OCI-LY7 (cell line): ENCODE results near the gene KSR1. TPM values are rescaled to one million over a fixed set of nuclear protein-coding genes. Genes with fewer than 3 reads are reported as not detected.

ENCODE experiments used
- BruUV-seq: library from RNA; stranded (reverse); fragments of 400-500 nt; replicated peaks from 2 replicates; lab custom pipeline; 2021; lab: Mats Ljungman, UMichigan
- CTCF ChIA-PET: fragments of 300-600 bp; sonication (Branson Sonifier 250); formaldehyde crosslinking; loops from one replicate; lab custom pipeline; 2022; ENCODE audit warnings: antibody characterized with exemption; ENCODE audit not compliant: unreplicated experiment; lab: Charles Lee
- POLR2A ChIA-PET: fragments of 300-600 bp; sonication (Branson Sonifier 250); formaldehyde crosslinking; loops from one replicate; lab custom pipeline; 2022; ENCODE audit warnings: antibody characterized with exemption; lab: Charles Lee
- DNase-seq: peaks from one replicate; pipeline ENCODE4 v3.0.0-alpha.2; 2015; ENCODE audit warnings: low spot score
- H2AFZ ChIP-seq: fragments of 200-600 bp; sonication (generic), shearing (Covaris generic); 2 replicates; pipeline ENCODE4 v1.6.1; 2014; ENCODE audit warnings: mild to moderate bottlenecking, antibody characterized with exemption, low read length, moderate library complexity
- H3K27ac ChIP-seq: fragments of 200-600 bp; sonication (generic); 2 replicates; pipeline ENCODE4 v1.5.1; 2014; ENCODE audit warnings: mixed run types, low read depth, mild to moderate bottlenecking, moderate library complexity, low read length, inconsistent platforms; ENCODE audit not compliant: poor library complexity, severe bottlenecking
- H3K36me3 ChIP-seq: fragments of 200-600 bp; sonication (generic); 2 replicates; pipeline ENCODE4 v1.6.1; 2014; ENCODE audit warnings: mild to moderate bottlenecking, antibody characterized with exemption, low read length, moderate library complexity, mixed read lengths; ENCODE audit not compliant: insufficient read depth
- H3K4me1 ChIP-seq: fragments of 200-600 bp; sonication (generic); 2 replicates; pipeline ENCODE4 v1.5.1; 2014; ENCODE audit warnings: mild to moderate bottlenecking, low read length; ENCODE audit not compliant: insufficient read depth, poor library complexity, severe bottlenecking
- H3K4me2 ChIP-seq: fragments of 200-600 bp; sonication (generic); 2 replicates; pipeline ENCODE4 v1.6.1; 2014; ENCODE audit warnings: mild to moderate bottlenecking, low read length
- H3K4me3 ChIP-seq: fragments of 200-600 bp; sonication (generic); 2 replicates; pipeline ENCODE4 v1.5.1; 2014; ENCODE audit warnings: mild to moderate bottlenecking, low read depth, low read length; ENCODE audit not compliant: poor library complexity, severe bottlenecking
- H3K79me2 ChIP-seq: fragments of 200-600 bp; sonication (generic); 2 replicates; pipeline ENCODE4 v1.6.1; 2016; ENCODE audit warnings: low read depth, mild to moderate bottlenecking, low read length, moderate library complexity, mixed read lengths; ENCODE audit not compliant: insufficient read depth
- H3K9me2 ChIP-seq: fragments of 200-600 bp; sonication (generic); 2 replicates; pipeline ENCODE4 v1.6.1; 2016; ENCODE audit warnings: mild to moderate bottlenecking, low read length, mixed read lengths; ENCODE audit not compliant: insufficient read depth
- H3K9me3 ChIP-seq: fragments of 200-600 bp; sonication (generic); 2 replicates; pipeline ENCODE4 v1.6.1; 2014; ENCODE audit warnings: mild to moderate bottlenecking, mixed run types, low read length, mixed read lengths
- H4K20me1 ChIP-seq: fragments of 200-600 bp; sonication (generic); 2 replicates; pipeline ENCODE4 v1.6.1; 2014; ENCODE audit warnings: mild to moderate bottlenecking, antibody characterized with exemption, low read length, moderate library complexity, mixed read lengths; ENCODE audit not compliant: insufficient read depth
- CTCF ChIP-seq: fragments of 200-600 bp; sonication (generic); conservative IDR thresholded peaks from 2 replicates; pipeline ENCODE4 v1.5.1; 2014; ENCODE audit warnings: mild to moderate bottlenecking, antibody characterized with exemption, low read length, moderate library complexity, mixed read lengths
- EZH2phosphoT487 ChIP-seq: fragments of 200-600 bp; sonication (generic); IDR thresholded peaks from 2 replicates; pipeline ENCODE4 v1.6.1; 2018; ENCODE audit warnings: low read depth, borderline replicate concordance, mild to moderate bottlenecking, mixed run types, antibody characterized with exemption, low read length, moderate library complexity, mixed read lengths
- intact Hi-C: fragments of 100-400 bp; cut with micrococcal nuclease; formaldehyde crosslinking; loops from one replicate; pipeline ENCODE4 v1.10.0; 2022; ENCODE audit not compliant: unreplicated experiment
- total RNA-seq, 2 experiments: library from RNA; depleted of rRNA in 1 of 2; stranded (reverse); fragments of >200 nt in 1 of 2; shearing (Covaris generic) in 1 of 2; gene quantifications; 2 replicates each; pipeline ENCODE4 v1.2.3, GENCODE V29; 2014 to 2022

KSR1 gene
- total RNA-seq, 2 experiments from 2014 or later = 2.2 to 4.1 TPM

DNA sequence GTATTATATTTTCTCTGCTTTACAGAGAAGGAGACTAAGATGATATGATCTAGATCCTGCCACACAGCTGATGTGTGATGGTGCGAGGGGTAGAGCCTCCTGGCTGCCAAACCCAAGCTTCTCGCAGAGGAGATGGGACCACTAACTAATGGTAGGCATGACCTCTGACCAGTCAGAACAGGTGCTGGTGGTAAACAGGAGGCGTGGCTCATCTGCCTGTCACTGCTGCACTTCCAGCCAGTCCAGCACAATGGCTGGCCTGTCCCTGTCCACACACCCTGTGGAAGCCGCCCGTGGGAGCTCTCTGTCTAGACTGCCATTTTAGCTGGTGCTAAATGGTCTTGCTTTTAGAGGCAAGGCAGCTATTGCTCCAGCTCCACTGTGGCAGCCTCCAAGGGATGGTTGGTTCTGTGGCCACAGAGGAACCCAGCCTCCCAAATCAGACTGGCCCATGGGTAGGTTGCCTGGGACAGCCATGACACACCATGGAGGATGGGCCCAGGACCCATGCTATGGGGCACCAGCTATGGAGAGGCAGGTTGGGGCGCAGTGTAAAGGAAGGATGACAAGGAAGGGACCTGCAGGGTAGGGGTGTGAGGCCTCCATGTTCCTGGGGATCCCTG, 86.7 kb downstream of the KSR1 start:
- H3K4me2 ChIP-seq = no peak overlapping the region
- no peaks in the 10 kb centered on the region for H3K9me3 ChIP-seq
- no TSS peak for BruUV-seq
- intact Hi-C loops = no loop called here
- no peak overlapping the region for H3K4me3 ChIP-seq
- TF ChIP-seq CTCF = no peak
- TF ChIP-seq EZH2phosphoT487 = no peak
- ChIA-PET CTCF (no interaction called here), POLR2A (no interaction called here)
- no peaks in the 10 kb centered on the region for H3K36me3 ChIP-seq
- H3K27ac ChIP-seq = no peak overlapping the region
- H3K9me2 ChIP-seq = no peaks in the 10 kb centered on the region
- H2AFZ ChIP-seq = no peak overlapping the region
- no peaks in the 10 kb centered on the region for H3K79me2 ChIP-seq
- peaks cover 15% of the 10 kb centered on the region for H3K4me1 ChIP-seq
- DNase-seq = no peak
- H4K20me1 ChIP-seq = 0 out of 2 replicates have a peak, but pooled peaks cover 5% of the 10 kb centered on the region

DNA sequence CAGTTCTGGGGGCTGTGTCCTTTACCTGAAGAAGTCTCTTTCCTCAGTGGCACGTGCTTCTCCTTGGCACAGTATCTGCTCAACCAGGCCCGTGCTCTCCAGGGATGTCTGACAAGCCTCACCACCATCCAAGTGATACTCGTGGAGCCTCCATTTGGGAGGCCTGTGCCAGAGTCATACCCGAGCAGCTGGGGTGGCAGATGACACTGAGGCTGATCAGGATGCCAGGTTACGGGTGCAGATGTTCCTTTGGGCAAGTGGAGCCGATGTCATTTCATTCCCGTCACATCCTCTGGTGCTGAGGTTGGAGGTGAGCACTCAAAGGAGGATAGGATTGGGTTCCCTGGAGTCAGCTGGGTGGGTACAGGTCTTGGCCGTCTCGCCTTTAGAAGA, 87.2 kb downstream of the KSR1 start:
- Histone ChIP-seq H3K36me3 (no peaks in the 10 kb centered on the region), H4K20me1 (0 out of 2 replicates have a peak, but pooled peaks cover 5% of the 10 kb centered on the region), H2AFZ (no peak overlapping the region), H3K4me3 (no peak overlapping the region), H3K4me1 (peaks cover 15% of the 10 kb centered on the region), H3K27ac (no peak overlapping the region), H3K9me3 (no peaks in the 10 kb centered on the region), H3K9me2 (no peaks in the 10 kb centered on the region), H3K4me2 (no peak overlapping the region), H3K79me2 (no peaks in the 10 kb centered on the region)
- no TSS peak for BruUV-seq
- ChIA-PET CTCF (no interaction called here), POLR2A (no interaction called here)
- DNase-seq = no peak
- intact Hi-C loops = no loop called here
- no peak for TF ChIP-seq CTCF
- no peak for TF ChIP-seq EZH2phosphoT487

GRCh38 chr17:27543958-27544349, 87.7 kb downstream of the KSR1 start:
- BruUV-seq = no TSS peak

More at GRCh38 chr17:27543958-27544349, 87.7 kb downstream of the KSR1 start:
- H2AFZ ChIP-seq = no peak overlapping the region
- intact Hi-C loops = no loop called here
- no peak overlapping the region for H3K4me2 ChIP-seq
- H3K9me2 ChIP-seq = no peaks in the 10 kb centered on the region
- no peaks in the 10 kb centered on the region for H3K79me2 ChIP-seq
- no peak for TF ChIP-seq CTCF
- TF ChIP-seq EZH2phosphoT487 = no peak
- no peak overlapping the region for H3K4me3 ChIP-seq
- H3K36me3 ChIP-seq = no peaks in the 10 kb centered on the region
- ChIA-PET CTCF (no interaction called here), POLR2A (interaction anchor here (1.4 kb wide), 1 partner anchor 10 kb away, joined by 3 read pairs; no protein-coding TSS in a partner anchor)
- DNase-seq = no peak
- H3K4me1 ChIP-seq = peaks cover 15% of the 10 kb centered on the region
- H4K20me1 ChIP-seq = 0 out of 2 replicates have a peak, but pooled peaks cover 5% of the 10 kb centered on the region
- no peaks in the 10 kb centered on the region for H3K9me3 ChIP-seq
- H3K27ac ChIP-seq = no peak overlapping the region
